Cerebellar nuclear complex (tissue), 1 donor: ENCODE results near the gene APBB2.
"Not testable (repeated sequence)": the region's sequence is repeated elsewhere in the genome, so short reads cannot be mapped to it uniquely, and the experiment has no call there.

Experiments
- DNase-seq, 2 experiments: peaks; one replicate each; lab custom pipeline; 2025; lab: John Stamatoyannopoulos, UW

Gene APBB2

GRCh38 chr4:40905414-40905813, 308.9 kb downstream of the APBB2 start:
- DNase-seq = no peak

GRCh38 chr4:40900531-40900930, 313.8 kb downstream of the APBB2 start:
- DNase-seq = not testable (repeated sequence)

- no peak for DNase-seq
Measured at GRCh38 chr4:40897557-40898203, 316.7 kb downstream of the APBB2 start.

GRCh38 chr4:40890764-40891163, 323.6 kb downstream of the APBB2 start:
- DNase-seq = no peak

GRCh38 chr4:40890199-40890598, 324.1 kb downstream of the APBB2 start:
- no peak for DNase-seq

GRCh38 chr4:40888933-40889332, 325.4 kb downstream of the APBB2 start:
- DNase-seq = no peak

- no peak for DNase-seq
Measured at GRCh38 chr4:40887764-40888131, 326.6 kb downstream of the APBB2 start.

- DNase-seq = no peak
Measured at GRCh38 chr4:40886931-40887763, 327.2 kb downstream of the APBB2 start.

GRCh38 chr4:40881851-40882250, 332.5 kb downstream of the APBB2 start:
- no peak for DNase-seq

- no peak for DNase-seq
Measured at GRCh38 chr4:40881096-40881495, 333.2 kb downstream of the APBB2 start.

- no peak for DNase-seq
Measured at GRCh38 chr4:40878548-40879055, 335.7 kb downstream of the APBB2 start.

GRCh38 chr4:40877081-40877480, 337.3 kb downstream of the APBB2 start:
- no peak for DNase-seq

GRCh38 chr4:40875507-40876150, 338.7 kb downstream of the APBB2 start:
- DNase-seq = no peak

GRCh38 chr4:40874901-40875300, 339.4 kb downstream of the APBB2 start:
- no peak for DNase-seq

- DNase-seq = no peak
Measured at GRCh38 chr4:40874331-40874730, 340.0 kb downstream of the APBB2 start.

GRCh38 chr4:40871695-40872250, 342.6 kb downstream of the APBB2 start:
- DNase-seq = no peak

GRCh38 chr4:40870150-40870549, 344.2 kb downstream of the APBB2 start:
- no peak for DNase-seq

- DNase-seq = no peak
Measured at GRCh38 chr4:40865696-40866095, 348.6 kb downstream of the APBB2 start.

GRCh38 chr4:40864531-40864930, 349.8 kb downstream of the APBB2 start:
- DNase-seq = no peak

- no peak for DNase-seq
Measured at GRCh38 chr4:40858962-40859361, 355.4 kb downstream of the APBB2 start.

GRCh38 chr4:40857956-40858355, 356.4 kb downstream of the APBB2 start:
- no peak for DNase-seq

- DNase-seq = no peak
Measured at GRCh38 chr4:40856840-40857362, 357.4 kb downstream of the APBB2 start.
